Glutamatergic neuron (in vitro differentiated cells): ENCODE results near the gene TTC28. TPM values are rescaled to one million over a fixed set of nuclear protein-coding genes. Genes with fewer than 3 reads are reported as not detected.

Experiments
- DNase-seq: peaks from one replicate; pipeline ENCODE4 v3.0.0; 2022
- H3K27ac Mint-ChIP-seq: one replicate; pipeline ENCODE4 v1.8.0; 2020; ENCODE audit warnings: mild to moderate bottlenecking, mixed read lengths, inconsistent platforms; ENCODE audit not compliant: unreplicated experiment
- H3K27me3 Mint-ChIP-seq: one replicate; pipeline ENCODE4 v1.8.0; 2020; ENCODE audit warnings: mild to moderate bottlenecking, moderate library complexity, mixed read lengths, inconsistent platforms; ENCODE audit not compliant: unreplicated experiment
- H3K36me3 Mint-ChIP-seq: one replicate; pipeline ENCODE4 v1.8.0; 2020; ENCODE audit warnings: mild to moderate bottlenecking, mixed read lengths, inconsistent platforms; ENCODE audit not compliant: unreplicated experiment
- H3K4me1 Mint-ChIP-seq: one replicate; pipeline ENCODE4 v1.8.0; 2020; ENCODE audit warnings: mild to moderate bottlenecking, low read depth, mixed read lengths, inconsistent platforms; ENCODE audit not compliant: unreplicated experiment
- H3K4me3 Mint-ChIP-seq: one replicate; pipeline ENCODE4 v1.8.0; 2020; ENCODE audit warnings: mild to moderate bottlenecking, mixed read lengths, inconsistent platforms; ENCODE audit not compliant: unreplicated experiment
- H3K9me3 Mint-ChIP-seq: one replicate; pipeline ENCODE4 v1.8.0; 2020; ENCODE audit warnings: mild to moderate bottlenecking, moderate library complexity, mixed read lengths, inconsistent platforms; ENCODE audit not compliant: unreplicated experiment
- total RNA-seq: library from RNA; stranded (reverse); fragmentation: NEBNext Ultra II Directional; extraction: Animal tissue kit (Norgen Biotek cat#: 25700); gene quantifications from one replicate; pipeline ENCODE4 v1.2.1, GENCODE V29; 2021; ENCODE audit not compliant: unreplicated experiment
- TF ChIP-seq, protein P1 (sequence below): fragments of 200-600 bp; sonication (generic); IDR thresholded peaks from one replicate; pipeline ENCODE4 v1.5.0; 2021; ENCODE audit not compliant: partially characterized antibody, unreplicated experiment

The TTC28 gene
- total RNA-seq, 1 donor from 2014 or later = 55.6 TPM

DNA sequence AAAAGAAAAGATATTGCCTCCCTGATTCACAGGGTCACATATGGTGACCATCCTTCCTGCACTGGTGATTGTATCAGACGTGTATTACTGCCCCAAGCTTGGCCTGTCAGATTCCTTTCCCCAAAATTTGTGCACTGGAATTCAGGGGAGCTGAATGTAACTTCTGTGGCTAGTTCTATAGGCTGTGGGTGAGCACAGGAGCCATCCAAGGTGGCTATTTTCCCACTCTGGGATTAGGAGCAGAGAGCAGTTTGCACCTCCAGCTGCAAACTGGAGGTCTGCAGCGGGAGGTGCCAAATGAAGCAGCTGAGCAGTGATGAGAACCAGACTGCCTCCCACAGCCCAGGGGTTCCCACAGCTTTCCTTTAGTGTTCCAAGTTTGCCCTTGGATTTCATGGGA is 636.4 kb downstream of the TTC28 start:
- H3K4me1 Mint-ChIP-seq = peaks cover 2% of the 10 kb centered on the region
- no peaks in the 10 kb centered on the region for H3K27me3 Mint-ChIP-seq
- H3K36me3 Mint-ChIP-seq = peaks cover 8% of the 10 kb centered on the region
- no peak overlapping the region for H3K27ac Mint-ChIP-seq
- no peak overlapping the region for H3K4me3 Mint-ChIP-seq
- DNase-seq = no peak
- peaks cover 8% of the 10 kb centered on the region for H3K9me3 Mint-ChIP-seq
- TF ChIP-seq, protein P1, sequence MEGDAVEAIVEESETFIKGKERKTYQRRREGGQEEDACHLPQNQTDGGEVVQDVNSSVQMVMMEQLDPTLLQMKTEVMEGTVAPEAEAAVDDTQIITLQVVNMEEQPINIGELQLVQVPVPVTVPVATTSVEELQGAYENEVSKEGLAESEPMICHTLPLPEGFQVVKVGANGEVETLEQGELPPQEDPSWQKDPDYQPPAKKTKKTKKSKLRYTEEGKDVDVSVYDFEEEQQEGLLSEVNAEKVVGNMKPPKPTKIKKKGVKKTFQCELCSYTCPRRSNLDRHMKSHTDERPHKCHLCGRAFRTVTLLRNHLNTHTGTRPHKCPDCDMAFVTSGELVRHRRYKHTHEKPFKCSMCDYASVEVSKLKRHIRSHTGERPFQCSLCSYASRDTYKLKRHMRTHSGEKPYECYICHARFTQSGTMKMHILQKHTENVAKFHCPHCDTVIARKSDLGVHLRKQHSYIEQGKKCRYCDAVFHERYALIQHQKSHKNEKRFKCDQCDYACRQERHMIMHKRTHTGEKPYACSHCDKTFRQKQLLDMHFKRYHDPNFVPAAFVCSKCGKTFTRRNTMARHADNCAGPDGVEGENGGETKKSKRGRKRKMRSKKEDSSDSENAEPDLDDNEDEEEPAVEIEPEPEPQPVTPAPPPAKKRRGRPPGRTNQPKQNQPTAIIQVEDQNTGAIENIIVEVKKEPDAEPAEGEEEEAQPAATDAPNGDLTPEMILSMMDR = no peak

DNA sequence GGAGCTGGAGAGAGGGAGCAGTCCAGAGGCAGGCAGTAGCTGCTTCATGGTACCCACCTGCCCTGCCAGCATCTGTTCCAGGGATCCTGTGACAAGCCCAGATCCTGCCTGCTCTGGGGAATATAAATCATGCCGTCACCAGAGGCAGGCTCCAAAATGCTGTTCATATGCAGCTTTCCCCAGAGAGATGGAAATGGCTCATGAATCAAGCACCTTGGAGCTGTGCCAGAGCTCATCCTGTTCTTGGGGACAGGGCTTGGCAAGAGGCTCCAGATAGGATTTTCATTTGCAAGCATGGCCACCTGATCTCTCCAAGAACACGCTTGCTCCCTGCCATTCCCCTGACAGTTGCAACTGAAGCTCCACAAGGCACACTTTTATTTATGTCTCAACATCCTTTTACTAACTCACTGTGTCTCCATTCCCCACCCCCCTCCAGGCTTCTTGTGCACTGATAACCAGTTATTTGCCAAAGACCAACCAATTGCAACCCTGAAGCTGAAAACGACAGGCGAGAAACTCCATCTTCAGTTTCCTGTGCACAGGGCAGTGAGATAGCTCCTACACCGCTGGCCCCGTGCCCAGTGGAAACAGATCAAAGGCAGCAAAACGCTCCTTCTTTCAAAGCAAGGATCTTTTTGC is 644.8 kb downstream of the TTC28 start:
- peak overlapping the region; percentile 55 for H3K4me3 Mint-ChIP-seq
- TF ChIP-seq, protein P1 = no peak
- peak; percentile 57 for DNase-seq

DNA sequence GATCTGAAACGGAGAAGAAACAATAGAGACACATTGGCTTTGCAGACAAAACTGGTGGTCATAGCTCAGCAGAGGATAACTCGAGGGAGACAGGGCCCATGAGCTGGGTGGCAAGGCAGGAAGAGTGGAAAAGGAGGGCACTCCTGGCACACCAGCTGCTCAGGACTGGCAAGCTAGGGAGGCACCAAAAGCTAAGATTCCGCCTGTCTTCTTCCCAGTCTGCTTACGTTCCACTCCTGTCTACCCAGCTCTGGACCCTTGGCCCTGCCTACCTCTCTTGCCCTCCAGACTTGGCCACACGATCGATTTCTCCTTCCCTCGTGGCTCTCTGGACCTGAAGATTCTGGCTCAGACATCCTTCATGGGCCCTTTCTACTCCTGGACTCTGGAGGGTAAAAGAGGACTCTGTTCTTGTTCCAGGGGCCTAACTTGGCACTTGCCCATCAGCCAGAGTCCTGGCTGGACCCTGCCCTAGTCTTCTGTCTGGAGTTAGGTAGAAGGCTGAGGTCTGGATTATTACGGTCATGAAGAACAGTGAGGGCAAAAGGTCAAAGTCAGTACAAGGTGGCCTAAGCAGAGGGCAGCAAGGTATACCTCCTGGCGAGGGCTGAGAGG is 645.4 kb downstream of the TTC28 start:
- Mint-ChIP-seq H3K4me3 (peak overlapping the region; percentile 55), H3K9me3 (peaks cover 4% of the 10 kb centered on the region), H3K4me1 (peaks cover 39% of the 10 kb centered on the region), H3K27ac (peak overlapping the region; percentile 65), H3K27me3 (peaks cover 3% of the 10 kb centered on the region), H3K36me3 (no peaks in the 10 kb centered on the region)
- TF ChIP-seq, protein P1 = no peak
- DNase-seq = no peak

More for the DNA sequence above, 644.8 kb downstream of the TTC28 start:
- Mint-ChIP-seq H3K36me3 (no peaks in the 10 kb centered on the region), H3K9me3 (peaks cover 4% of the 10 kb centered on the region), H3K27ac (peak overlapping the region; percentile 65), H3K27me3 (peaks cover 3% of the 10 kb centered on the region), H3K4me1 (peaks cover 39% of the 10 kb centered on the region)

DNA sequence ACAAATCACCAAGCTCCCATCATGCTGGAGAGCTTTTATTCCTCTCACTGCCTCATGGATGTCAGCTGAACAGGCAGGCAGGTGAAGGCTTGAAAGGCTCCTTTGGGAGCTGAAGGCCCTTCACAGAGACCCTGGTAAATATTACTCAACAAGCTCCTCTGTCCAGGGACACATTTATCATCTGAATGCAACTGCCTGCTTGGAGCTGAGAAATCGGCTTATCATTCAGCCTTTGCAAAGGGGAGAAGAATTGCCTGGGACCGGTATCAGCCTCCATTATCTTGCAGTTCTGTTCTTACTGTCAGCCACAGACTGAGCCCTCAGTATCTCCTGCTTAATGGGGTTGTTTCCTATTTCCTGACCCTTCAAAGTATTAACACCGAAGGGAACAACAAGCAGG is 646.8 kb downstream of the TTC28 start:
- H3K4me3 Mint-ChIP-seq = no peak overlapping the region
- H3K4me1 Mint-ChIP-seq = peaks cover 39% of the 10 kb centered on the region
- DNase-seq = no peak
- H3K27ac Mint-ChIP-seq = no peak overlapping the region
- H3K36me3 Mint-ChIP-seq = no peaks in the 10 kb centered on the region
- TF ChIP-seq, protein P1 = no peak
- H3K9me3 Mint-ChIP-seq = peaks cover 4% of the 10 kb centered on the region
- H3K27me3 Mint-ChIP-seq = peaks cover 3% of the 10 kb centered on the region

DNA sequence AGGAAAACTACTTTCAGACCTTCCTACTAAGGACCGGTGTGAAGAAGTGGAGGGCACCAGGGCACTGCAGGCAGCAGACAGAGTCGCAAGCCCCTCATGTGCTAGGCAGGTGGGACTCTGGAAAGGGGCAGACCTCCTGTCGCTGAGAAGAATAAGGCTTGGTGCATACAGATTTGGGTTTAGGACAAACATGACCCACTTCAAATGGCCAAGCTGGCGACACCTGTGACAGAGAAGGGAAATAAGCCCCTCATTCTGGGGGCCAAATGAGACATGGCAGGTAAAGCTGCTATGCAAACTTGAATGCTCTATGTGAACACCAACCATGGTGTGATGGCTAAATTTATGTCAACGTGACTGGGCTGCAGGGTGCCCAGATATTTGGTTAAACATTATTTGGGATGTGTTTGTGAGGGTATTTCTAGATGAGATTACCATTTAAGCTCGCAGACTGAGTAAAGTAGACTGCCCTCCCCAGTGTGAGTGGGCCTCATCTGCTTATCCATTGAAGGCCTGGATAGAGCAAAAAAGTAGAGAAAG is 648.2 kb downstream of the TTC28 start:
- DNase-seq = no peak
- TF ChIP-seq, protein P1 = no peak
- Mint-ChIP-seq H3K27ac (no peak overlapping the region), H3K4me1 (peaks cover 38% of the 10 kb centered on the region), H3K9me3 (peaks cover 4% of the 10 kb centered on the region), H3K36me3 (no peaks in the 10 kb centered on the region), H3K4me3 (no peak overlapping the region), H3K27me3 (peaks cover 5% of the 10 kb centered on the region)
